K562 (cell line): ENCODE measurements around the gene THYN1. TPM values are rescaled to one million over a fixed set of nuclear protein-coding genes. Genes with fewer than 3 reads are reported as not detected.

ENCODE experiments used
- ATF1 ChIP-seq, 2 experiments: fragments of 450-650 bp in 1 of 2; IDR thresholded peaks; 2 replicates each; pipeline ENCODE4 v1.6.1; 2016; ENCODE audit warnings: missing compliant biosample characterization in 1 of 2, missing genetic modification characterization in 1 of 2
- BCL6 ChIP-seq: fragments of 250-450 bp; sonication (Bioruptor Pico); IDR thresholded peaks from 2 replicates; pipeline ENCODE4 v1.4.0; 2020
- CEBPB ChIP-seq: fragments of 450-650 bp; IDR thresholded peaks from 2 replicates; pipeline ENCODE4 v1.6.1; 2016; ENCODE audit warnings: missing genetic modification characterization, missing compliant biosample characterization
- CREBBP ChIP-seq: IDR thresholded peaks from one replicate; pipeline ENCODE4 v1.6.1; 2012; ENCODE audit warnings: low read depth, mild to moderate bottlenecking, control low read depth, inconsistent platforms, low read length
- CREM ChIP-seq: IDR thresholded peaks from 2 replicates; pipeline ENCODE4 v1.6.1; 2014; ENCODE audit warnings: antibody characterized with exemption, low read depth
- NFRKB ChIP-seq: fragments of 450-650 bp; IDR thresholded peaks from 2 replicates; pipeline ENCODE4 v1.6.1; 2016; ENCODE audit warnings: low read depth
- SIX5 ChIP-seq, 2 experiments: IDR thresholded peaks; 2 replicates each; pipeline ENCODE4 v1.6.1; 2011; ENCODE audit warnings: low read length in 2 of 2, borderline replicate concordance in 1 of 2, low read depth in 1 of 2, mild to moderate bottlenecking in 1 of 2, moderate library complexity in 1 of 2; ENCODE audit not compliant: insufficient read depth in 1 of 2
- TBL1XR1 ChIP-seq, 2 experiments: IDR thresholded peaks; 2 replicates each; pipeline ENCODE4 v1.6.1; 2012; ENCODE audit warnings: improper control_type of control experiment in 2 of 2, low read length in 2 of 2, mild to moderate bottlenecking in 1 of 2
- polyA plus RNA-seq, 8 experiments: library from polyadenylated mRNA; depleted of rRNA in 4 of 8; stranded (reverse) in 5 of 8; unstranded in 3 of 8; fragments of >200 nt; fragmentation: Nextera tagmentation in 2 of 8; fragmentation: Illumina TruSeq in 1 of 8; extraction: Ambion mirVana in 2 of 8; extraction: Trizol in 1 of 8; gene quantifications; 2 replicates each; pipeline versions ENCODE4 v1.2.1 to v1.2.3, GENCODE V29; 2011 to 2014; ENCODE audit warnings: inconsistent platforms in 1 of 8, missing spikeins in 1 of 8
- total RNA-seq, 7 experiments: library from RNA; depleted of rRNA in 6 of 7; stranded (reverse); fragments of >200 nt in 6 of 7; fragmentation: Illumina TruSeq in 2 of 7; extraction: Trizol in 2 of 7; gene quantifications; 2 replicates each; pipeline versions ENCODE4 v1.2.1 to v1.2.3, GENCODE V29; 2011 to 2021; ENCODE audit warnings: low replicate concordance in 1 of 7
- TF ChIP-seq, protein P1 (sequence below), 2 experiments: fragments of 450-650 bp in 1 of 2; sonication (generic) in 1 of 2; formaldehyde crosslinking in 1 of 2; IDR thresholded peaks in 1 of 2; conservative IDR thresholded peaks in 1 of 2; 2 replicates each; pipeline versions ENCODE4 v1.6.1 to v1.8.1; 2016 to 2023; ENCODE audit warnings: mild to moderate bottlenecking in 2 of 2, moderate library complexity in 2 of 2, inconsistent platforms in 1 of 2, missing genetic modification reagents in 1 of 2

The THYN1 gene
- total and polyA plus RNA-seq, 9 of the 15 experiments (the other 6 are each of a cell fraction or from before 2014, with no cell fraction given), result 54.9 to 279 (median 104) TPM

DNA sequence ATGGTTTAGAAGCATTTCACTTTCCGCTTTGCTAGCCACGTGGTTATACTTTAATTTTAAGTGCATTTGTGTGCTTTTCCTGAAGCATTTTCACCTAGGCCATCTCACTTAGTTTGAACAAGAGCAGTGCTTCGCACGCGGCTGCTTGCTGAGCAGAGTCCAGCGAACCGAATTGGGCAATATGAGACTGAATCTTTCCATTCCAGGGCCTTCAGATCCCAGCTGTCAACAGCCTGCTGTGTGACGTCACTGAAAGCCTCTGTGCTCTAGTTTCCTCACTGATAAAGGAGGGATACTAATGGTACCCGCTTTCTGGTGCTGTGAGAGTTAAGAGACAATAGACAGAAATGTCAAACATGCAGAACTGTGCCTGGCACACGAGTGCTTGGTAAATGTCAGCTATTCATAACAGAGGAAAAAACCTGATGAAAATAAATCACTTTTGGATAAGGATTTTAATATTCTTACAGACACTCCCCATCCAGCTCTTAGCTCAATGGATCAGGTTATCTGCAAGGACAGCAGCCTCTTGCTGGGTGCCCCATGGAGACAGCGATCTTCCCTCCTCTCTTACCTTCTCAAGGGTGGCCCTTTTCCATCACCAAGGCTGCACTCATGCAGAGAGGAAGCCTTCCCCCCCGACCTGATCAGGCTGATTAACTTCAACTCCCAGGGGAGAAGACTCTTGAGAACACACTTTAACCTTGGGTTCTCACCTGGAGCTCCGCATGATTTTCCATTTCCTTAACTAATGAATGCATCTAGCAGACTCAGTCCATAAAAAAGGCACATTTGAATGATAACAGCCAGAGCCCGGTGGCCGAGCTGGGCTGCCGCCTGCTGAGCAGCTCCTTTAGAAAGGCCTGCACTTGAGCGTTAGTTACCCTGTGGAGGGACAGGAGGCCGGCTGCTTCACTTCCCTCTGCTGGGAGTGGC is 19.5 kb upstream of the THYN1 start (continued):
- TF ChIP-seq NFRKB (no peak), CREBBP (no peak), CREM (peak; percentile 85), SIX5 (IDR thresholded peaks at IDR 0.05; ENCODE audit: borderline replicate concordance in 1 of 2, insufficient read depth in 1 of 2, low read depth in 1 of 2, low read length in 2 of 2) (no peak), BCL6 (CRISPR knock-in tag) (no peak), ATF1 (CRISPR knock-in tag; IDR thresholded peaks at IDR 0.05) (no peak), ATF1 (tag; IDR thresholded peaks at IDR 0.05) (peak; percentile 87), TBL1XR1 (IDR thresholded peaks at IDR 0.05; ENCODE audit: low read length in 2 of 2) (no peak), CEBPB (tag) (peak; percentile 62)
- TF ChIP-seq, protein P1, sequence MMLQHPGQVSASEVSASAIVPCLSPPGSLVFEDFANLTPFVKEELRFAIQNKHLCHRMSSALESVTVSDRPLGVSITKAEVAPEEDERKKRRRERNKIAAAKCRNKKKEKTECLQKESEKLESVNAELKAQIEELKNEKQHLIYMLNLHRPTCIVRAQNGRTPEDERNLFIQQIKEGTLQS (IDR thresholded peaks at IDR 0.05), result peak; percentile 48
- TF ChIP-seq, protein P1 (CRISPR knock-in tag; conservative IDR thresholded peaks at IDR 0.05), result no peak
